ENCODE results near the gene FAM169A. TPM values are rescaled to one million over a fixed set of nuclear protein-coding genes. Genes with fewer than 3 reads are reported as not detected.
A peak's percentile ranks its signal among the peaks of the same experiment; 100 is the strongest.

Gene FAM169A
- total and polyA plus RNA-seq, 2 of the 4 experiments (the other 2 are of a cell fraction): under 0.01 TPM; not detected in 1

GRCh38 chr5:74765929-74766328, 100.3 kb downstream of the FAM169A start:
- Histone ChIP-seq H3K36me3 (ENCODE audit: control insufficient read depth, insufficient read depth, low read length) (peaks cover 4% of the 10 kb centered on the region; the same call in 1 of the 2 replicates), H3K4me2 (ENCODE audit: low read depth, low read length) (peak overlapping the region; percentile 98), H2AK5ac (ENCODE audit: low read depth, low read length) (no peak overlapping the region), H3K14ac (replicated peaks; ENCODE audit: low read depth, low read length) (no peak overlapping the region), H3K9me3 (ENCODE audit: control insufficient read depth, insufficient read depth, low read length) (no peaks in the 10 kb centered on the region), H3K27me3 (ENCODE audit: control insufficient read depth, insufficient read depth, low read length) (no peaks in the 10 kb centered on the region), H3K23ac (ENCODE audit: low read depth, low read length) (no peak overlapping the region; the same call in 1 of the 2 replicates), H2BK15ac (ENCODE audit: low read depth, low read length) (no peak overlapping the region), H4K20me1 (ENCODE audit: insufficient read depth, low read length) (no peaks in the 10 kb centered on the region), H4K8ac (ENCODE audit: low read depth in 2 of 2, low read length in 2 of 2) (peak overlapping the region in 1 of 2 experiments; percentile 93; a peak in 1 of 4 replicates), H4K5ac (ENCODE audit: low read depth, low read length) (no peak overlapping the region), H3K4me1 (ENCODE audit: control insufficient read depth, insufficient read depth, low read length) (peaks cover 7% of the 10 kb centered on the region), H3K4ac (ENCODE audit: low read depth, low read length) (no peak overlapping the region), H3K9ac (ENCODE audit: low read depth, low read length) (peak overlapping the region; percentile 74; the same call in 1 of the 2 replicates), H2AK9ac (replicated peaks; ENCODE audit: low read depth, low read length, poor library complexity) (no peak overlapping the region), H3K27ac (ENCODE audit: insufficient read depth, low read length) (peak overlapping the region; percentile 54; the same call in 1 of the 2 replicates), H3K4me3 (ENCODE audit: insufficient read depth, low read depth, low read length) (peak overlapping the region; percentile 82), H3K9me1 (ENCODE audit: insufficient read depth, low read length) (no peaks in the 10 kb centered on the region), H2BK20ac (ENCODE audit: low read depth, low read length) (no peak overlapping the region), H3K79me1 (ENCODE audit: low read depth in 1 of 2, low read length in 2 of 2) (peaks cover 20 to 42% of the 10 kb centered on the region in 2 experiments), H3K18ac (ENCODE audit: low read depth, low read length) (no peak overlapping the region), H2AFZ (replicated peaks; ENCODE audit: low read length, poor library complexity) (no peak overlapping the region), H2BK120ac (ENCODE audit: low read depth, low read length) (no peak overlapping the region), H2BK5ac (ENCODE audit: low read depth, low read length, poor library complexity, severe bottlenecking) (no peak overlapping the region), H4K91ac (ENCODE audit: insufficient read depth, low read depth, low read length) (no peak overlapping the region), H3K56ac (ENCODE audit: extremely low read depth, insufficient read depth, low read length) (no peak overlapping the region)
- ChIA-PET CTCF (interaction anchor here (1.7 kb wide), 1 partner anchor 16 kb away, joined by 5 read pairs; no protein-coding TSS in a partner anchor), POLR2A (ENCODE audit: unreplicated experiment) (interaction anchor here (0.6 kb wide), 1 partner anchor 14 kb away, joined by 3 read pairs; no protein-coding TSS in a partner anchor)
- DNase-seq (no peak), ATAC-seq (ENCODE audit: low read depth) (no peak)
- TF ChIP-seq ELK1 (IDR thresholded peaks at IDR 0.05; ENCODE audit: borderline replicate concordance, low read depth, low read length) (no peak), CTCF (conservative IDR thresholded peaks at IDR 0.05; ENCODE audit: low read depth, low read length) (no peak), MAZ (IDR thresholded peaks at IDR 0.05; ENCODE audit: borderline replicate concordance, low read depth, low read length) (no peak), MAFK (IDR thresholded peaks at IDR 0.05; ENCODE audit: low read depth, low read length) (no peak), RCOR1 (IDR thresholded peaks at IDR 0.05; ENCODE audit: insufficient replicate concordance, low read length) (no peak), POLR2A (IDR thresholded peaks at IDR 0.05; ENCODE audit: low read depth, low read length) (no peak), NFE2L2 (IDR thresholded peaks at IDR 0.05; ENCODE audit: low read depth, low read length) (no peak), FOS (IDR thresholded peaks at IDR 0.05; ENCODE audit: low read depth, low read length) (no peak), SMC3 (IDR thresholded peaks at IDR 0.05; ENCODE audit: low read depth, low read length) (no peak), RFX5 (IDR thresholded peaks at IDR 0.05; ENCODE audit: low read depth, low read length) (no peak), RAD21 (IDR thresholded peaks at IDR 0.05; ENCODE audit: low read length) (no peak), CEBPB (IDR thresholded peaks at IDR 0.05; ENCODE audit: low read depth, low read length) (no peak), CHD1 (IDR thresholded peaks at IDR 0.05; ENCODE audit: low read depth, low read length) (no peak), MXI1 (IDR thresholded peaks at IDR 0.05; ENCODE audit: borderline replicate concordance, low read depth, low read length) (no peak), BHLHE40 (IDR thresholded peaks at IDR 0.05; ENCODE audit: low read depth, low read length) (no peak)
- TF ChIP-seq, protein P1, sequence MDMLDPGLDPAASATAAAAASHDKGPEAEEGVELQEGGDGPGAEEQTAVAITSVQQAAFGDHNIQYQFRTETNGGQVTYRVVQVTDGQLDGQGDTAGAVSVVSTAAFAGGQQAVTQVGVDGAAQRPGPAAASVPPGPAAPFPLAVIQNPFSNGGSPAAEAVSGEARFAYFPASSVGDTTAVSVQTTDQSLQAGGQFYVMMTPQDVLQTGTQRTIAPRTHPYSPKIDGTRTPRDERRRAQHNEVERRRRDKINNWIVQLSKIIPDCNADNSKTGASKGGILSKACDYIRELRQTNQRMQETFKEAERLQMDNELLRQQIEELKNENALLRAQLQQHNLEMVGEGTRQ (IDR thresholded peaks at IDR 0.05; ENCODE audit: low read depth, low read length): no peak
- BruUV-seq (replicated peaks): no TSS peak
- intact Hi-C loops (cut with micrococcal nuclease): loop anchor here (2.0 kb wide), 2 partner anchors 285 to 499 kb away; no protein-coding TSS in a partner anchor
- 77% methylated on average over 7 of the region's 27 CpGs; no CpG with 5 or more reads in 1 of the 2 experiments for WGBS, 2 experiments (ENCODE audit: extremely low coverage in 2 of 2, insufficient read length in 1 of 2)
- in situ Hi-C loops (cut with MboI; ENCODE audit: low sequenced_read_pairs): loop anchor here (25.0 kb wide), 1 partner anchor 596 kb away; no protein-coding TSS in a partner anchor
- dilution Hi-C loops (cut with HindIII; ENCODE audit: low sequenced_read_pairs, unreplicated experiment): no loop called here
